Tibial artery (tissue), 4 donors: ENCODE data around the gene PKNOX2.

Experiments
- DNase-seq, 2 donors: peaks; one replicate each; pipeline ENCODE4 v3.0.0-alpha.2; 2019
- H3K27ac ChIP-seq, 2 donors: fragments of 200-600 bp; sonication (generic) in 1 of 2; 1 replicate in 1 of 2; 2 replicates in 1 of 2; pipeline ENCODE4 v1.5.1; 2018 to 2019; ENCODE audit warnings: mild to moderate bottlenecking in 1 of 2
- H3K27me3 ChIP-seq, 2 donors: fragments of 200-600 bp; sonication (generic) in 1 of 2; one replicate each; pipeline versions ENCODE4 v1.5.1 to v1.6.0; 2016 to 2019
- H3K36me3 ChIP-seq, 3 donors: fragments of 200-600 bp; sonication (generic) in 2 of 3; one replicate each; pipeline ENCODE4 v1.5.1; 2016 to 2019; ENCODE audit warnings: mild to moderate bottlenecking in 2 of 3
- H3K4me1 ChIP-seq, 4 donors: fragments of 200-600 bp; sonication (generic) in 2 of 4; 1 replicate in 3 of 4; 2 replicates in 1 of 4; pipeline ENCODE4 v1.5.1; 2016 to 2019
- H3K4me3 ChIP-seq, 2 donors: fragments of 200-600 bp; sonication (generic) in 1 of 2; 1 replicate in 1 of 2; 2 replicates in 1 of 2; pipeline ENCODE4 v1.5.1; 2018 to 2019; ENCODE audit warnings: mild to moderate bottlenecking in 2 of 2
- H3K9me3 ChIP-seq, 3 donors: fragments of 200-600 bp; sonication (generic) in 1 of 3; one replicate each; pipeline ENCODE4 v1.5.1; 2016 to 2019
- intact Hi-C: fragments of 100-400 bp; cut with DNase I; formaldehyde crosslinking; loops from one replicate; pipeline ENCODE4 v1.15.0; 2023; ENCODE audit warnings: low total_unique reads
- TF ChIP-seq, protein P1 (sequence below), 2 experiments: fragments of 200-600 bp in 1 of 2; fragments of 450-650 bp in 1 of 2; IDR thresholded peaks; one replicate each; pipeline ENCODE4 v1.5.1; 2017 to 2019; ENCODE audit warnings: antibody characterized with exemption in 2 of 2, mild to moderate bottlenecking in 1 of 2, moderate library complexity in 1 of 2

The PKNOX2 gene

DNA sequence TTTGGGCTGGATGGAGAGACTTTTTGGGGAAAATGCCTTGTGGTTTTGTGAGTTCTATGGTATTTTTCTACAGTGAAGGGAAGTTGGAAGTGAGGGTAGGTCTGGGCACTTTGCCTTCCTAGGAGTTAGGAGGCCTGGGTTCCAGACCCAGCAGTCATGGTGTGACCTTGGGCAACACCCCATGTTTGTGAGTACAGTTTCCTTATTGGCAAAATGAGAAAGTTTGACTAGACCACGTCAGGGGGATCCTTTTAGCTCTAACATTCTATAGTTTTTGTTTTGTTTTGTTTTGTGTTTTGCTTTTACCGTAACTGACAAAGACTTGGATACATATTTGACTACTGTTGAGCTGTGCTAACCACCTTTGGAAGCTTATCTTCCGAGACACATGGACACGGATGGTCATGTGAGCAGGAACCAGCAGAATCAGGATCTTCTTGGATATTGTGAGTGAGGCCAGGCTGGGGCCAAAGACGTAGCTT, 109.0 kb downstream of the PKNOX2 start:
- intact Hi-C loops, result no loop called here
- no peak for DNase-seq
- Histone ChIP-seq H3K27ac (no peak overlapping the region), H3K4me3 (no peak overlapping the region), H3K9me3 (no peaks in the 10 kb centered on the region), H3K27me3 (no peaks in the 10 kb centered on the region), H3K4me1 (peaks cover 0 to 23% (median 0%) of the 10 kb centered on the region in 4 donors), H3K36me3 (no peaks in the 10 kb centered on the region)
- TF ChIP-seq, protein P1, sequence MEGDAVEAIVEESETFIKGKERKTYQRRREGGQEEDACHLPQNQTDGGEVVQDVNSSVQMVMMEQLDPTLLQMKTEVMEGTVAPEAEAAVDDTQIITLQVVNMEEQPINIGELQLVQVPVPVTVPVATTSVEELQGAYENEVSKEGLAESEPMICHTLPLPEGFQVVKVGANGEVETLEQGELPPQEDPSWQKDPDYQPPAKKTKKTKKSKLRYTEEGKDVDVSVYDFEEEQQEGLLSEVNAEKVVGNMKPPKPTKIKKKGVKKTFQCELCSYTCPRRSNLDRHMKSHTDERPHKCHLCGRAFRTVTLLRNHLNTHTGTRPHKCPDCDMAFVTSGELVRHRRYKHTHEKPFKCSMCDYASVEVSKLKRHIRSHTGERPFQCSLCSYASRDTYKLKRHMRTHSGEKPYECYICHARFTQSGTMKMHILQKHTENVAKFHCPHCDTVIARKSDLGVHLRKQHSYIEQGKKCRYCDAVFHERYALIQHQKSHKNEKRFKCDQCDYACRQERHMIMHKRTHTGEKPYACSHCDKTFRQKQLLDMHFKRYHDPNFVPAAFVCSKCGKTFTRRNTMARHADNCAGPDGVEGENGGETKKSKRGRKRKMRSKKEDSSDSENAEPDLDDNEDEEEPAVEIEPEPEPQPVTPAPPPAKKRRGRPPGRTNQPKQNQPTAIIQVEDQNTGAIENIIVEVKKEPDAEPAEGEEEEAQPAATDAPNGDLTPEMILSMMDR (IDR thresholded peaks at IDR 0.05), result no peak

DNA sequence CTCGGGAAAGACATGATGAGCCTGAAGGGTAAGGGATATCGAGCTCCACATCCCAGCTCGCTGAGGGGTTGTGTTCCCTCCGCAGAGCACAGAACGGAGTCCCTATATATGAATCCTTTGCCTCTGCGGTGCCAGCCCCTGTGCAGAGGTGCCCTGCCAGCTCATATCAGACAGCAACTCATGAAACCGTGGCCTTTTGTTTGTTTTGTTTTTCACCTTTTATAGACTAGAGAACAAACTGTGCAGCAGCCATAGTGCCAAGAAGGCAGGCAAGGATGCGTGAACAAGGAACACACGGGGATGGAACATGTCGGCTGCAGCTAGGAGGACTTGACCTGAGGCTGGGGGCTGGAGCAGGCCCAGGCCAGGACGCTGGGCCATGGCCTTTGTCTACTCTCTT, 109.8 kb downstream of the PKNOX2 start:
- Histone ChIP-seq H3K36me3 (no peaks in the 10 kb centered on the region), H3K27me3 (no peaks in the 10 kb centered on the region), H3K9me3 (no peaks in the 10 kb centered on the region), H3K4me3 (no peak overlapping the region), H3K4me1 (peaks cover 0 to 23% (median 0%) of the 10 kb centered on the region in 4 donors), H3K27ac (no peak overlapping the region)
- TF ChIP-seq, protein P1 (IDR thresholded peaks at IDR 0.05), result no peak
- intact Hi-C loops, result no loop called here
- DNase-seq, result no peak

DNA sequence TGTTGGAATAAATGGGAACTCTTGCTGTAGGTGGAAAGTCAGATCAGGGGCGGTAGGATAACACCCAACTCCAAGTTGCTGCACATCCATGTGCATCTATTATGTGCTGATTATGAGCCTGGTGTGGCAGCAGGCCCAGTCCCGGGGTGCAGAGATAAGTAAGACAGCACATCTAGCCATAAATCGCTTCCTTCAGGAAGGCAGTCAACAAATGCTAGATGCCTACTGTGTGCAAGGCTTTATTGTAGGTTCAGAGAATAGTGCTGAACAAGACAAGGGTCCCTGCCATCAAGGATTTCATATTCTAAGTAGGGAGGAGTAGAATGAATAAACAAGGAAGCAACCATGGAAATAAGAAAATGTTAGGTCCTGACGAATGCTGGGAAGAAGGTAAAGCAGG, 110.2 kb downstream of the PKNOX2 start:
- intact Hi-C loops, result no loop called here
- H3K4me3 ChIP-seq, result no peak overlapping the region
- H3K4me1 ChIP-seq, result peaks cover 0 to 23% (median 0%) of the 10 kb centered on the region in 4 donors
- TF ChIP-seq, protein P1 (IDR thresholded peaks at IDR 0.05), result no peak
- no peaks in the 10 kb centered on the region for H3K27me3 ChIP-seq
- H3K36me3 ChIP-seq, result no peaks in the 10 kb centered on the region
- H3K9me3 ChIP-seq, result no peaks in the 10 kb centered on the region
- no peak for DNase-seq
- H3K27ac ChIP-seq, result no peak overlapping the region

DNA sequence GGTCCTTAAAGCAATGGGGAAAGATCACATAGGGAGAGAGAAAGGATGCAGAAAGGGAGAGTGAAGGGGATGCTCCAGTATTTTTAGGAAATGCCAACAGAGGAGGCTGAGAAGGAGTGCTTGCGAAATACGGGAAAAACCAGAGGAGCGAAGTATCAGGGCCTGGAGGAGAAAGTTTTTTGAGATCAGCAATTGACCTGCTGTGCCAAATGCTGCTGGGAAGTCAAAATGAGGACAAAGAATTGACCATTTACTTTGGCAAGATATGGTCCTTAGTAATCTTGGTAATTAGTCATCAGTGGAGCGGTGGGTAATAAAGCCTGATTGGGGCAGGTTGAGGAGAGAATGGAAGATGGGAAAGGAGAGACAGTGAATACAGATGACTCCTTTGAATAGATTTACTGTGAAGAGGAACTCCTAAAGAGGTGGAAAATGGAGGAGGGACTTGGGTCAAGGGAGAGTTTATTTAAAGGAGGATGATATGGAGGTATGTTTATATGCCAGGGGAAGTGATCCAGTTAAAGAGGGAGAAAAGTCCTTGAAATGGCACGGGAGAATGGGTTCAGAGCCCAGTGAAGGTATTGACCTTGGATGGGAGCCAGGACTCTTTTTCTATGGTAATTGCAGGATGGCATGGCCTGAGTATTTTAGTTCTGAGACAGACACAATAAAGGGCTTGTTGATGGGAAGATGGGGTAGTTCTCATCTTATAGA, 111.5 kb downstream of the PKNOX2 start:
- H3K9me3 ChIP-seq, result no peaks in the 10 kb centered on the region
- intact Hi-C loops, result no loop called here
- DNase-seq, result no peak
- no peaks in the 10 kb centered on the region for H3K36me3 ChIP-seq
- H3K27me3 ChIP-seq, result no peaks in the 10 kb centered on the region
- TF ChIP-seq, protein P1 (IDR thresholded peaks at IDR 0.05), result no peak
- peaks cover 0 to 23% (median 0%) of the 10 kb centered on the region in 4 donors for H3K4me1 ChIP-seq
- H3K4me3 ChIP-seq, result no peak overlapping the region
- no peak overlapping the region for H3K27ac ChIP-seq

DNA sequence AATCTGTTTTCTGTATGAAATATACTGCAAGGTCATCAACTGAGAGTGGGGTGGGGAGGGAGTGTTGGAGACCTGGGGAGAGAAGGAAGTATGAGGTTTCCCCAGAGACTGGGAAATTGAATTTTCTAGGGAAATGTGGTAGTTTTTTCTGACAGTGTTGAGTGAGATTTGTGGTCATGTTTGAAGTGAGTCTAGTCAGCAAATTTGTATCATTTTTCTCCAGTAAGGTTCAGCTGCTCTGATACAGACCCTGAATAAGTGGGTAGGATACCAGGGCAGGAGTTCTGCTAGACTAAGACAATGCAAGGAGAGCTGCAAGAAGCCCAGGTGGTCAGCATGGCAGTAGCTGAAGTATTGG, 112.0 kb downstream of the PKNOX2 start:
- H3K9me3 ChIP-seq, result no peaks in the 10 kb centered on the region
- H3K36me3 ChIP-seq, result no peaks in the 10 kb centered on the region
- DNase-seq, result no peak
- intact Hi-C loops, result no loop called here
- H3K27ac ChIP-seq, result no peak overlapping the region
- no peaks in the 10 kb centered on the region for H3K27me3 ChIP-seq
- no peak overlapping the region for H3K4me3 ChIP-seq
- TF ChIP-seq, protein P1 (IDR thresholded peaks at IDR 0.05), result no peak
- peaks cover 0 to 20% (median 0%) of the 10 kb centered on the region in 4 donors for H3K4me1 ChIP-seq
